Measurements from ENCODE around the gene MRPS34. TPM values are rescaled to one million over a fixed set of nuclear protein-coding genes. Genes with fewer than 3 reads are reported as not detected.
A peak's percentile ranks its signal among the peaks of the same experiment; 100 is the strongest.

The MRPS34 gene
- total RNA-seq, 1 donor from 2014 or later = 74.0 TPM

DNA sequence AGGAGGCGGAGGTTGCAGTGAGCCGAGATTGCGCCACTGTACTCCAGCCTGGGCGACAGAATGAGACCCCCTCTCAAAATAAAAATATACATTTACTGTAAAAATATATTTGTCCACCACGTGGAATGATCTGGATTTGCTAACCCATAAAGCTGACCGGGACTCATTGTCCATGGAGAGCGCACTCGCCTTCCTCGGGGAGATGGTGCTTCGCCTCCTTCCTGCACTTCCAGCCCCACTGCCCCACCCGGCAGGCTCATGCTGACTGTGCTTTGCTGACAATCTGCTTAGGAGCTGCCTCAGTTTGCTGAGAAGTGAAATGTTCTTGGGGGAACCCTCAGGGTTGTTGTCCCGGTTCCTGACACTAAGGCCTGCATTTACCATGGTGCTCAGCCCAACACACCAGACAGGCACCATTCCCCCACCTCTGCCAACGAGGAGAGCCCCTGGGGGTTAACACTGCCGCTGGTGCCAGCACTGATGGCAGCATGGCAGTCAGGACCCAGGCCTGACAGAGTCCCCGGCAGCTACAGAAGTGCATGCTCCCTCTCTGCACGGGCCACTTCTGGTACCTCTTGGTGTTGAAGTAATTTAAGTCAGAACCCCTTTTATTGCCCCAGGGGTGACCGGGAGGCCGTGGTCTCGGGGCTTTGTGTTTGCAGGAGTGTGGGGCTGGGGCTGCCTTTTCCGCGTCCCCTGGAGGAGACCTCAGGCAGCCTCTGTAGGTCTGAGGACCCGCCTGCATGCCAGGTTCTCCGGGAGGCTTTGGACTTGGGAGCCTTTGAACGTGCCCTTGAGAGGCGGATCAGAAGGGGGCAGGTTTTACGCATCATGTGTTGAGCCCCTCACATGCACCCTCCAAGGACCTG is 12.3 kb upstream of the MRPS34 start:
- H3K36me3 ChIP-seq (ENCODE audit: insufficient read depth, low read length) = peaks cover 2% of the 10 kb centered on the region
- no peak for FAIRE-seq

GRCh38 chr16:1782408-1783264 is 9.7 kb upstream of the MRPS34 start, which contains the start of the genes NUBP2 and SPSB3:
Gene NUBP2 (plus strand): TSS chr16:1782960. CDS start chr16:1783021, 61 bp downstream.
Gene SPSB3 (minus strand): TSS chr16:1782571. CDS start chr16:1781483, 1,088 bp downstream.
- H3K9ac ChIP-seq (ENCODE audit: low read length) = peak within 1 kb of the TSS; percentile 88
- peaks cover 2% of the 10 kb centered on the region for H3K36me3 ChIP-seq (ENCODE audit: insufficient read depth, low read length)
- peaks cover 66% of the 10 kb centered on the region for H3K79me2 ChIP-seq (ENCODE audit: insufficient read depth, low read length)
- peaks cover 2% of the 10 kb centered on the region for H3K36me3 Mint-ChIP-seq (ENCODE audit: low read depth, unreplicated experiment)
- H3K4me1 Mint-ChIP-seq (ENCODE audit: low read depth, unreplicated experiment) = peaks cover 9% of the 10 kb centered on the region
- H3K27ac Mint-ChIP-seq (ENCODE audit: unreplicated experiment) = peak within 1 kb of the TSS; percentile 96
- H3K4me3 Mint-ChIP-seq (ENCODE audit: unreplicated experiment) = peak within 1 kb of the TSS; percentile 98
- no peak for TF ChIP-seq CTCF (IDR thresholded peaks at IDR 0.05; ENCODE audit: insufficient read depth, low read depth, low read length)
- no peak for TF ChIP-seq EZH2 (IDR thresholded peaks at IDR 0.05; ENCODE audit: insufficient read depth, low read length)
- DNase-seq (ENCODE audit: low read depth) = peak; percentile 100
- peaks cover 62% of the 10 kb centered on the region for H4K20me1 ChIP-seq (ENCODE audit: insufficient read depth, low read length)
- no peaks in the 10 kb centered on the region for H3K9me3 Mint-ChIP-seq (ENCODE audit: unreplicated experiment)
- peak within 1 kb of the TSS; percentile 94 for H3K4me3 ChIP-seq (ENCODE audit: insufficient read depth, low read depth, low read length)
- no peaks in the 10 kb centered on the region for H3K27me3 ChIP-seq (ENCODE audit: insufficient read depth, low read length)
- no peaks in the 10 kb centered on the region for H3K9me3 ChIP-seq (ENCODE audit: insufficient read depth, low read depth, low read length)
- H3K4me1 ChIP-seq (ENCODE audit: insufficient read depth, low read length) = peaks cover 12% of the 10 kb centered on the region
- peak within 1 kb of the TSS; percentile 98 for H3K4me2 ChIP-seq (ENCODE audit: low read length)
- peak within 1 kb of the TSS; percentile 37 for H2AFZ ChIP-seq (ENCODE audit: low read depth, low read length)
- peak within 1 kb of the TSS; percentile 56 for H3K27ac ChIP-seq (ENCODE audit: low read depth, low read length)
- H3K27me3 Mint-ChIP-seq (ENCODE audit: low read depth, unreplicated experiment) = no peaks in the 10 kb centered on the region
- peak; percentile 95 for FAIRE-seq

More for the DNA sequence above, 12.3 kb upstream of the MRPS34 start:
- Histone ChIP-seq H2AFZ (ENCODE audit: low read depth, low read length) (no peak overlapping the region), H3K27me3 (ENCODE audit: insufficient read depth, low read length) (no peaks in the 10 kb centered on the region), H3K9me3 (ENCODE audit: insufficient read depth, low read depth, low read length) (no peaks in the 10 kb centered on the region), H3K4me3 (ENCODE audit: insufficient read depth, low read depth, low read length) (no peak overlapping the region), H3K79me2 (ENCODE audit: insufficient read depth, low read length) (peaks cover 71% of the 10 kb centered on the region), H3K4me2 (ENCODE audit: low read length) (no peak overlapping the region), H3K27ac (ENCODE audit: low read depth, low read length) (no peak overlapping the region), H3K9ac (ENCODE audit: low read length) (no peak overlapping the region), H3K4me1 (ENCODE audit: insufficient read depth, low read length) (peaks cover 12% of the 10 kb centered on the region), H4K20me1 (ENCODE audit: insufficient read depth, low read length) (peaks cover 51% of the 10 kb centered on the region)
- H3K9me3 Mint-ChIP-seq (ENCODE audit: unreplicated experiment) = no peaks in the 10 kb centered on the region
- H3K27ac Mint-ChIP-seq (ENCODE audit: unreplicated experiment) = no peak overlapping the region
- H3K36me3 Mint-ChIP-seq (ENCODE audit: low read depth, unreplicated experiment) = peaks cover 2% of the 10 kb centered on the region
- TF ChIP-seq CTCF (IDR thresholded peaks at IDR 0.05; ENCODE audit: insufficient read depth, low read depth, low read length) (no peak), EZH2 (IDR thresholded peaks at IDR 0.05; ENCODE audit: insufficient read depth, low read length) (no peak)
- H3K4me3 Mint-ChIP-seq (ENCODE audit: unreplicated experiment) = peak overlapping the region; percentile 61
- DNase-seq (ENCODE audit: low read depth) = no peak
- H3K4me1 Mint-ChIP-seq (ENCODE audit: low read depth, unreplicated experiment) = peaks cover 9% of the 10 kb centered on the region
- no peaks in the 10 kb centered on the region for H3K27me3 Mint-ChIP-seq (ENCODE audit: low read depth, unreplicated experiment)

All from astrocyte (in vitro differentiated cells and primary cell).